Measurements from ENCODE around the gene ALDH16A1. TPM values are rescaled to one million over a fixed set of nuclear protein-coding genes. Genes with fewer than 3 reads are reported as not detected.

The ALDH16A1 gene
- total and polyA plus RNA-seq, 2 of the 8 experiments (the other 6 are each of a cell fraction or from before 2014, with no cell fraction given): 30.5 to 34.3 TPM

GRCh38 chr19:49474542-49474924, 21.5 kb downstream of the ALDH16A1 start:
- H3K23ac ChIP-seq (ENCODE audit: insufficient read length): no peak overlapping the region
- H3K18ac ChIP-seq (ENCODE audit: extremely low read depth, low read length): peak overlapping the region; percentile 32; the same call in 1 of the 2 replicates
- no peak overlapping the region for H4K5ac ChIP-seq (ENCODE audit: insufficient read length, low read depth, low read length)
- peak overlapping the region; percentile 81; the same call in 1 of the 2 replicates for H2BK15ac ChIP-seq (ENCODE audit: low read length)
- H3K4me3 ChIP-seq (ENCODE audit: extremely low read depth in 1 of 4, insufficient read depth in 2 of 4, low read depth in 3 of 4, low read length in 4 of 4): peak overlapping the region in 1 of 4 experiments; percentile 58; a peak in 1 of 8 replicates
- H3K79me2 ChIP-seq (ENCODE audit: control insufficient read depth in 1 of 2, insufficient read depth in 2 of 2, low read length in 2 of 2): no peaks in the 10 kb centered on the region
- ChIA-PET CTCF (ENCODE audit: partially characterized antibody) (interaction anchor here (0.6 to 4.7 kb wide), 6 partner anchors 8 to 96 kb away, joined by 3 to 22 read pairs (median 5); no protein-coding TSS in a partner anchor), POLR2A (ENCODE audit: partially characterized antibody) (interaction anchor here (4.7 to 6.8 kb wide), 2 partner anchors 19 to 22 kb away, joined by 29 to 50 read pairs; partner anchors contain the start of genes ALDH16A1, PIH1D1 and RPS11)
- H2BK12ac ChIP-seq (ENCODE audit: low read depth, low read length): 0 out of 2 replicates have a peak overlapping the region, but pooled peaks have one; percentile 27
- H4K20me1 ChIP-seq (replicated peaks in 1 of 2; ENCODE audit: control insufficient read depth in 1 of 2, insufficient read depth in 2 of 2, low read length in 2 of 2): no peaks in the 10 kb centered on the region
- no peak overlapping the region for H2BK120ac ChIP-seq (replicated peaks; ENCODE audit: low read depth, low read length)
- H3K27me3 ChIP-seq (replicated peaks in 1 of 4; ENCODE audit: control insufficient read depth in 3 of 4, extremely low read depth in 1 of 4, insufficient read depth in 3 of 4, low read length in 3 of 4): peaks cover 0 to 5% (median 0%) of the 10 kb centered on the region in 4 experiments; a peak in 4 of 7 replicates
- H4K8ac ChIP-seq (ENCODE audit: extremely low read depth, insufficient read depth, low read length): no peak overlapping the region
- no peak overlapping the region for H3K56ac ChIP-seq (replicated peaks; ENCODE audit: insufficient read length, low read depth, low read length)
- no peak overlapping the region for H2BK20ac ChIP-seq (ENCODE audit: low read length)
- peak overlapping the region; percentile 9 to 48; a peak in 2 of 4 replicates for H3K4me2 ChIP-seq (ENCODE audit: insufficient read depth in 1 of 2, low read depth in 2 of 2, low read length in 2 of 2)
- no peak overlapping the region for H3K14ac ChIP-seq (ENCODE audit: insufficient read length)
- no peaks in the 10 kb centered on the region; a peak in 1 of 4 replicates for H3K9me3 ChIP-seq (ENCODE audit: insufficient read depth in 2 of 2, low read depth in 1 of 2, low read length in 1 of 2)
- FAIRE-seq: no peak
- H2BK5ac ChIP-seq (ENCODE audit: low read depth, low read length): no peak overlapping the region
- no peak overlapping the region for H4K91ac ChIP-seq (replicated peaks; ENCODE audit: insufficient read length, low read length)
- H3K9ac ChIP-seq (replicated peaks in 1 of 4; ENCODE audit: extremely low read depth in 1 of 4, low read depth in 3 of 4, low read length in 3 of 4): no peak overlapping the region
- no peak overlapping the region for H2AK5ac ChIP-seq (ENCODE audit: low read depth, low read length)
- no peaks in the 10 kb centered on the region for H3K79me1 ChIP-seq (ENCODE audit: low read depth, low read length)
- no peak overlapping the region for H3K4ac ChIP-seq (replicated peaks; ENCODE audit: insufficient read length, low read depth, low read length)
- peaks cover 0 to 2% (median 0%) of the 10 kb centered on the region in 4 experiments; a peak in 2 of 8 replicates for H3K36me3 ChIP-seq (ENCODE audit: control insufficient read depth in 2 of 4, insufficient read depth in 4 of 4, low read length in 3 of 4)
- no peak for DNase-seq (ENCODE audit: low read depth in 1 of 2, low spot score in 2 of 2)
- no peak overlapping the region for H2AFZ ChIP-seq (ENCODE audit: low read length)
- 0 out of 7 replicates have a peak, but pooled peaks cover 0 to 5% (median 0%) of the 10 kb centered on the region in 4 experiments for H3K4me1 ChIP-seq (replicated peaks in 1 of 4; ENCODE audit: control insufficient read depth in 3 of 4, insufficient read depth in 4 of 4, low read length in 3 of 4)
- WGBS, 2 experiments (ENCODE audit: extremely low coverage in 1 of 2, insufficient coverage in 1 of 2, insufficient read length in 1 of 2, insufficient replicate concordance in 2 of 2, low coverage in 1 of 2, low lambda C conversion rate in 2 of 2, missing lambda C conversion rate in 1 of 2): 80% methylated on average over 6 of the region's 11 CpGs; no CpG with 5 or more reads in 1 of the 2 experiments
- H3K27ac ChIP-seq (ENCODE audit: low read depth, low read length): no peak overlapping the region
- H3K23me2 ChIP-seq (ENCODE audit: low read depth, low read length): no peaks in the 10 kb centered on the region; the same call in 1 of the 2 replicates
- no peak for TF ChIP-seq RNF2 (IDR thresholded peaks at IDR 0.05; ENCODE audit: borderline replicate concordance, low read depth, low read length, missing control alignments, poor library complexity, severe bottlenecking)
- TF ChIP-seq ATF2 (IDR thresholded peaks at IDR 0.05; ENCODE audit: low read length): no peak
- no peak for TF ChIP-seq PHF8 (conservative IDR thresholded peaks at IDR 0.05; ENCODE audit: low read depth, low read length)
- no peak for TF ChIP-seq CEBPB (IDR thresholded peaks at IDR 0.05; ENCODE audit: low read depth, low read length)
- no peak for TF ChIP-seq SAP30 (IDR thresholded peaks at IDR 0.05; ENCODE audit: insufficient read depth, insufficient replicate concordance, low read length)
- no peak for TF ChIP-seq JUN (IDR thresholded peaks at IDR 0.05; ENCODE audit: low read depth, low read length)
- TF ChIP-seq SP2 (IDR thresholded peaks at IDR 0.05; ENCODE audit: low read length): no peak
- no peak for TF ChIP-seq SUZ12 (IDR thresholded peaks at IDR 0.05; ENCODE audit: low read length)
- no peak for TF ChIP-seq EZH2 (IDR thresholded peaks at IDR 0.05; ENCODE audit: low read depth, low read length, severe bottlenecking)
- TF ChIP-seq JUND (IDR thresholded peaks at IDR 0.05; ENCODE audit: low read length): no peak
- TF ChIP-seq POLR2A (IDR thresholded peaks at IDR 0.05; ENCODE audit: control extremely low read depth in 1 of 2, low read depth in 2 of 2, low read length in 2 of 2): no peak

Data from H1 (cell line).